Psoas muscle (tissue), 8 donors: ENCODE measurements around the gene ROGDI. TPM values are rescaled to one million over a fixed set of nuclear protein-coding genes. Genes with fewer than 3 reads are reported as not detected.

ENCODE experiments used
- ATAC-seq, 4 donors: fragments of 200-7000 bp; cut with Tn5 transposase; one replicate each; pipeline ENCODE4 v1.9.1; 2020; ENCODE audit warnings: moderate library complexity in 3 of 4, mild to moderate bottlenecking in 2 of 4
- DNase-seq, 2 donors: peaks; one replicate each; pipeline ENCODE4 v3.0.0-alpha.2; 2020
- H3K27ac ChIP-seq: fragments of 200-600 bp; one replicate; pipeline ENCODE4 v1.8.0; 2022
- H3K27me3 ChIP-seq, 3 donors: fragments of 200-600 bp in 1 of 3; one replicate each; pipeline versions ENCODE4 v1.6.1 to v1.8.0; 2013 to 2022; ENCODE audit warnings: low read length in 2 of 3, mild to moderate bottlenecking in 2 of 3, moderate library complexity in 1 of 3; ENCODE audit not compliant: insufficient read depth in 3 of 3
- H3K36me3 ChIP-seq, 2 donors: fragments of 200-600 bp in 1 of 2; one replicate each; pipeline versions ENCODE4 v1.6.1 to v1.8.0; 2013 to 2022; ENCODE audit warnings: low read depth in 1 of 2, mild to moderate bottlenecking in 1 of 2, moderate library complexity in 1 of 2; ENCODE audit not compliant: insufficient read depth in 1 of 2
- H3K4me1 ChIP-seq: fragments of 200-600 bp; one replicate; pipeline ENCODE4 v1.8.0; 2022
- H3K4me3 ChIP-seq: fragments of 200-600 bp; one replicate; pipeline ENCODE4 v1.8.0; 2022; ENCODE audit warnings: mild to moderate bottlenecking
- H3K9me3 ChIP-seq: fragments of 200-600 bp; one replicate; pipeline ENCODE4 v1.8.0; 2022
- WGBS, 3 donors: extraction: QIAGEN DNeasy Blood & Tissue Kit; methylation state at CpG; one replicate each; pipeline versions ENCODE4 v1.1.6 to v1.1.7; 2013; 5-methylcytosine and 5-hydroxymethylcytosine counted together
- intact Hi-C, 2 donors: fragments of 100-400 bp; cut with DNase I; formaldehyde crosslinking; loops; one replicate each; pipeline versions ENCODE4 v1.11.0 to v1.14.2; 2022
- polyA plus RNA-seq, 3 donors: library from polyadenylated mRNA; stranded (reverse); fragments of 200-250 nt; gene quantifications; one replicate each; pipeline ENCODE4 v1.2.3, GENCODE V29; 2013
- total RNA-seq, 4 donors: library from RNA; stranded (reverse); fragmentation: NEBNext Ultra II Directional in 2 of 4; extraction: Animal tissue kit (Norgen Biotek cat#: 25700) in 2 of 4; gene quantifications; one replicate each; pipeline versions ENCODE4 v1.2.1 to v1.2.4, GENCODE V29; 2021 to 2023
- TF ChIP-seq, protein P1 (sequence below): fragments of 200-600 bp; IDR thresholded peaks from one replicate; pipeline ENCODE4 v1.8.0; 2022; ENCODE audit warnings: antibody characterized with exemption
- donor health status: healthy with polysubstance abuse.
- donor health status: DM: no; HTN: no; CAD: no; lungs with moderate emphysema.
- donor health status: Bipolar disorder and iron deficiency.
- donor health status: healthy.
- donor health status: DM: yes; HTN: yes; CAD: no.
- donor health status: DM: no; HTN: no; CAD: no.
- donor health status: DM: no; HTN: no; CAD: no.
- donor health status: DM: yes; HTN: yes; CAD: no.

Gene ROGDI
- total and polyA plus RNA-seq, 7 donors, result 13.2 to 44.0 (median 17.3) TPM

- Histone ChIP-seq H3K4me3 (no peak overlapping the region), H3K36me3 (peaks cover 0 to 99% of the 10 kb centered on the region in 2 donors), H3K9me3 (no peaks in the 10 kb centered on the region), H3K27me3 (no peaks in the 10 kb centered on the region), H3K4me1 (peaks cover 21% of the 10 kb centered on the region), H3K27ac (no peak overlapping the region)
- TF ChIP-seq, protein P1, sequence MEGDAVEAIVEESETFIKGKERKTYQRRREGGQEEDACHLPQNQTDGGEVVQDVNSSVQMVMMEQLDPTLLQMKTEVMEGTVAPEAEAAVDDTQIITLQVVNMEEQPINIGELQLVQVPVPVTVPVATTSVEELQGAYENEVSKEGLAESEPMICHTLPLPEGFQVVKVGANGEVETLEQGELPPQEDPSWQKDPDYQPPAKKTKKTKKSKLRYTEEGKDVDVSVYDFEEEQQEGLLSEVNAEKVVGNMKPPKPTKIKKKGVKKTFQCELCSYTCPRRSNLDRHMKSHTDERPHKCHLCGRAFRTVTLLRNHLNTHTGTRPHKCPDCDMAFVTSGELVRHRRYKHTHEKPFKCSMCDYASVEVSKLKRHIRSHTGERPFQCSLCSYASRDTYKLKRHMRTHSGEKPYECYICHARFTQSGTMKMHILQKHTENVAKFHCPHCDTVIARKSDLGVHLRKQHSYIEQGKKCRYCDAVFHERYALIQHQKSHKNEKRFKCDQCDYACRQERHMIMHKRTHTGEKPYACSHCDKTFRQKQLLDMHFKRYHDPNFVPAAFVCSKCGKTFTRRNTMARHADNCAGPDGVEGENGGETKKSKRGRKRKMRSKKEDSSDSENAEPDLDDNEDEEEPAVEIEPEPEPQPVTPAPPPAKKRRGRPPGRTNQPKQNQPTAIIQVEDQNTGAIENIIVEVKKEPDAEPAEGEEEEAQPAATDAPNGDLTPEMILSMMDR, result no peak
- 79 to 85% (median 81%) methylated on average over 9 of the region's 9 CpGs for WGBS, 3 donors
- DNase-seq (no peak), ATAC-seq (no peak)
- intact Hi-C loops, result no loop called here
Observed at GRCh38 chr16:4811773-4812172, 9.3 kb upstream of the ROGDI start.

GRCh38 chr16:4811242-4811641, 8.8 kb upstream of the ROGDI start:
- DNase-seq (no peak), ATAC-seq (no peak)
- Histone ChIP-seq H3K4me1 (peaks cover 21% of the 10 kb centered on the region), H3K27me3 (no peaks in the 10 kb centered on the region), H3K27ac (no peak overlapping the region), H3K36me3 (peaks cover 2 to 98% of the 10 kb centered on the region in 2 donors), H3K4me3 (no peak overlapping the region), H3K9me3 (no peaks in the 10 kb centered on the region)
- TF ChIP-seq, protein P1, result no peak
- intact Hi-C loops, result no loop called here
- WGBS, 3 donors, result 93 to 98% (median 97%) methylated on average over 3 of the region's 3 CpGs

DNA sequence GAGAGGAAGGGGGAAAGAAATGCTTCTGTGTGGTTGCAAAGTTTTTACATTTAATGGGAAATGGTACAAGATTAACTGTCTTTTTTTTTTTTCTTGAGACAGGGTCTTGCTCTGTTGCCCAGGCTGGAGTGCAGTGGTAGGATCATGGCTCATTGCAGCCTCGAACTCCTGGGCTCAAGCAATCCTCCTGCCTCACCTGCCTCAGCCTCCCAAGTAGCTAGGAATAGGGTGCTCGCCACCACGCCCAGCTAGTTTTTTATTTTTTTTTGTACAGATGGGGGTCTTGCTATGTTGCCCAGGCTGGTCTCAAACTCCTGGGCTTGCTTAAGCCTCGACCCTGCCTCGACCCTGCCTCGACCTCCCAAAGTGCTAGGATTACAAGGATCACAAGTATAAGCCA, 3.8 kb upstream of the ROGDI start:
- peaks cover 2 to 72% of the 10 kb centered on the region in 2 donors for H3K36me3 ChIP-seq
- no peaks in the 10 kb centered on the region for H3K9me3 ChIP-seq
- intact Hi-C loops, result no loop called here
- DNase-seq (no peak), ATAC-seq (no peak)
- H3K27ac ChIP-seq, result no peak overlapping the region
- no peaks in the 10 kb centered on the region for H3K27me3 ChIP-seq
- TF ChIP-seq, protein P1, result no peak
- 90 to 91% (median 90%) methylated on average over 6 of the region's 6 CpGs for WGBS, 3 donors
- no peak overlapping the region for H3K4me3 ChIP-seq
- H3K4me1 ChIP-seq, result peaks cover 5% of the 10 kb centered on the region

DNA sequence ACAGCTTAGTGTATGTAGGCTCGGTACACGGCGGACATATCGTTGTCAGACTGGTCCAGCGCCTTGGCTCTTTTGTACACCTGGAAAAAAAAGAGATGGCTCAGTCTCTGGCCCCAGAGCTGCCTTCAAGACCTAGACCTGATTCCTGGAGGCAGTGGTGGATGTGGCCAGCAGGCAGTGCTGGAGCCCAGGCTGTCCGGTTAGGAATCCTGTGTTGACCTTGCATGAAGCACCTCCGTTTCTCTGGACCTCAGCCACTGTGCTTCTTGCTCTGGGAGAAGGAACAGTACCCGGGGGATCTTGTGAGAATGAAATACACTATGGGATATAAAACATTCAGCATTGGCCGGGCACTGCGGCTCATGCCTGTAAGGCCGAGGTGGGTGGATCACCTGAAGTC, 2.8 kb upstream of the ROGDI start:
- Histone ChIP-seq H3K36me3 (peaks cover 2 to 62% of the 10 kb centered on the region in 2 donors), H3K27me3 (no peaks in the 10 kb centered on the region), H3K27ac (no peak overlapping the region), H3K9me3 (no peaks in the 10 kb centered on the region), H3K4me3 (no peak overlapping the region), H3K4me1 (peaks cover 12% of the 10 kb centered on the region)
- TF ChIP-seq, protein P1, result no peak
- no peak for DNase-seq
- ATAC-seq, result no peak
- intact Hi-C loops, result no loop called here
- 65 to 80% (median 76%) methylated on average over 11 of the region's 11 CpGs for WGBS, 3 donors
